OCI-LY1 (cell line): ENCODE measurements around the gene MKI67.

Experiments
- H2AFZ ChIP-seq: fragments of 200-600 bp; sonication (generic), shearing (Covaris generic); 2 replicates; pipeline ENCODE4 v1.6.0; 2014; ENCODE audit warnings: antibody characterized with exemption, mild to moderate bottlenecking, low read length
- H3F3A ChIP-seq: fragments of 200-600 bp; sonication (generic), shearing (Covaris generic); 2 replicates; pipeline ENCODE4 v1.6.0; 2014; ENCODE audit warnings: mild to moderate bottlenecking, antibody characterized with exemption, low read length, moderate library complexity; ENCODE audit not compliant: insufficient read depth
- H3K27ac ChIP-seq: fragments of 200-600 bp; sonication (generic); 2 replicates; pipeline ENCODE4 v1.5.1; 2014; ENCODE audit warnings: low read length, mixed run types, mild to moderate bottlenecking, low read depth; ENCODE audit not compliant: poor library complexity, severe bottlenecking
- H3K27me3 ChIP-seq: fragments of 200-600 bp; sonication (generic); 2 replicates; pipeline ENCODE4 v1.6.0; 2014; ENCODE audit warnings: antibody characterized with exemption, mild to moderate bottlenecking, low read length, moderate library complexity; ENCODE audit not compliant: insufficient read depth
- H3K36me3 ChIP-seq: fragments of 200-600 bp; sonication (generic); 2 replicates; pipeline ENCODE4 v1.6.1; 2014; ENCODE audit warnings: mild to moderate bottlenecking, antibody characterized with exemption, low read length, moderate library complexity, mixed read lengths; ENCODE audit not compliant: insufficient read depth
- H3K4me1 ChIP-seq: fragments of 200-600 bp; sonication (generic); 2 replicates; pipeline ENCODE4 v1.5.1; 2014; ENCODE audit warnings: mild to moderate bottlenecking, low read length, moderate library complexity; ENCODE audit not compliant: insufficient read depth, severe bottlenecking
- H3K4me2 ChIP-seq: fragments of 200-600 bp; sonication (generic), shearing (Covaris generic); 2 replicates; pipeline ENCODE4 v1.6.1; 2014; ENCODE audit warnings: low read length
- H3K4me3 ChIP-seq: fragments of 200-600 bp; sonication (generic); 2 replicates; pipeline ENCODE4 v1.5.1; 2014; ENCODE audit warnings: low read length, low read depth, mild to moderate bottlenecking, mixed read lengths; ENCODE audit not compliant: poor library complexity, severe bottlenecking
- H3K79me2 ChIP-seq: fragments of 200-600 bp; shearing (Covaris generic); 2 replicates; pipeline ENCODE4 v1.6.1; 2016; ENCODE audit warnings: mixed run types, low read length, mixed read lengths; ENCODE audit not compliant: insufficient read depth
- H3K9ac ChIP-seq: fragments of 200-600 bp; sonication (generic), shearing (Covaris generic); 2 replicates; pipeline ENCODE4 v1.6.1; 2014; ENCODE audit warnings: mild to moderate bottlenecking, low read length, mixed read lengths
- H3K9me2 ChIP-seq: fragments of 200-600 bp; sonication (generic), shearing (Covaris generic); 2 replicates; pipeline ENCODE4 v1.6.1; 2014; ENCODE audit warnings: low read depth, mild to moderate bottlenecking, low read length, mixed read lengths
- H3K9me3 ChIP-seq: fragments of 200-600 bp; shearing (Covaris generic); 2 replicates; pipeline ENCODE4 v1.6.1; 2014; ENCODE audit warnings: low read length, mixed read lengths
- H4K20me1 ChIP-seq: fragments of 200-600 bp; sonication (generic), shearing (Covaris generic); 2 replicates; pipeline ENCODE4 v1.6.0; 2016; ENCODE audit warnings: mild to moderate bottlenecking, low read length; ENCODE audit not compliant: insufficient read depth
- CTCF ChIP-seq: fragments of 200-600 bp; sonication (generic), shearing (Covaris generic); IDR thresholded peaks from 2 replicates; pipeline ENCODE4 v1.5.1; 2017; ENCODE audit warnings: mild to moderate bottlenecking, antibody characterized with exemption, low read length, moderate library complexity, mixed read lengths
- EZH2 ChIP-seq: fragments of 200-600 bp; sonication (generic), shearing (Covaris generic); IDR thresholded peaks from 2 replicates; pipeline ENCODE4 v1.8.0; 2017; ENCODE audit warnings: borderline replicate concordance, mixed run types, mild to moderate bottlenecking, antibody characterized with exemption, low read length, moderate library complexity, mixed read lengths

The MKI67 gene

GRCh38 chr10:128073890-128074289 is 52.3 kb downstream of the MKI67 start:
- no peak overlapping the region for H3K27ac ChIP-seq

DNA sequence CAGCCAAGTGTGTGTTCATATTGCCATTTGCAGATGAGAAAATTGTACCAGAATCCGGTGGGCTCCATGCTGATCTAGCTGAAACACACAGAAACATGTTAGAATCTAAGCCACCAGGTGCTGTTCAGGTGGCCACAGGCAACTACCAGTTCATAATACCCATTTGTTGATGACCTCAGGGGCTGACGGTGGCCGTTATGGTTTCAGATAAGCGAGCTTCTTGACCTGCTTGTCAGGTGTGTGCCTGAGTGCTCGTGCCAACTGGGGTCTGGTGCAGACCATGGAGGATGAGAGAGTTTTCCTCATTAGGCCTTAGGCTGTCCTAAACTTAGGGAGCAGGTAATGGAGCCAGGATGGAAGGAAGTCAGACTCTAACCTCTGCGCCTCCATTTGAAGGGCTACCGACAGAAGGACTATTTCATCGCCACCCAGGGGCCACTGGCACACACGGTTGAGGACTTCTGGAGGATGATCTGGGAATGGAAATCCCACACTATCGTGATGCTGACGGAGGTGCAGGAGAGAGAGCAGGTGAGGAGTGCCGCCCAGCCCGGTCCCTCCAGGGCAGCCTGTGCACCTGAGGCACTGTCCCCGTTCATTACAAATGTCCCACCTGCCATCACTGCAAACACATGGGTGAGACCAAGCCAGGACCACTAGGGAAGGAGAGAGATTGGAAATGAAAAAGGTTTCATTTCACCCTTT is 53.1 kb downstream of the MKI67 start:
- no peaks in the 10 kb centered on the region for H3K27me3 ChIP-seq
- H3K36me3 ChIP-seq = peaks cover 62% of the 10 kb centered on the region
- no peak overlapping the region for H3K9ac ChIP-seq
- H3K79me2 ChIP-seq = no peaks in the 10 kb centered on the region
- no peak overlapping the region for H3K4me3 ChIP-seq
- H3K4me1 ChIP-seq = peaks cover 12% of the 10 kb centered on the region
- no peaks in the 10 kb centered on the region for H3F3A ChIP-seq
- no peaks in the 10 kb centered on the region for H3K9me2 ChIP-seq
- no peak overlapping the region for H2AFZ ChIP-seq
- H3K27ac ChIP-seq = no peak overlapping the region
- no peaks in the 10 kb centered on the region for H4K20me1 ChIP-seq
- H3K9me3 ChIP-seq = no peaks in the 10 kb centered on the region
- no peak overlapping the region for H3K4me2 ChIP-seq
- TF ChIP-seq EZH2 (no peak), CTCF (no peak)

More at GRCh38 chr10:128073890-128074289, 52.3 kb downstream of the MKI67 start:
- no peak overlapping the region for H2AFZ ChIP-seq
- no peaks in the 10 kb centered on the region for H4K20me1 ChIP-seq
- H3K9me3 ChIP-seq = no peaks in the 10 kb centered on the region
- no peak overlapping the region for H3K4me2 ChIP-seq
- H3F3A ChIP-seq = no peaks in the 10 kb centered on the region
- no peaks in the 10 kb centered on the region for H3K9me2 ChIP-seq
- H3K4me1 ChIP-seq = peaks cover 7% of the 10 kb centered on the region
- peaks cover 66% of the 10 kb centered on the region for H3K36me3 ChIP-seq
- H3K79me2 ChIP-seq = no peaks in the 10 kb centered on the region
- no peak overlapping the region for H3K4me3 ChIP-seq
- TF ChIP-seq CTCF = no peak
- TF ChIP-seq EZH2 = no peak
- no peaks in the 10 kb centered on the region for H3K27me3 ChIP-seq
- H3K9ac ChIP-seq = no peak overlapping the region

DNA sequence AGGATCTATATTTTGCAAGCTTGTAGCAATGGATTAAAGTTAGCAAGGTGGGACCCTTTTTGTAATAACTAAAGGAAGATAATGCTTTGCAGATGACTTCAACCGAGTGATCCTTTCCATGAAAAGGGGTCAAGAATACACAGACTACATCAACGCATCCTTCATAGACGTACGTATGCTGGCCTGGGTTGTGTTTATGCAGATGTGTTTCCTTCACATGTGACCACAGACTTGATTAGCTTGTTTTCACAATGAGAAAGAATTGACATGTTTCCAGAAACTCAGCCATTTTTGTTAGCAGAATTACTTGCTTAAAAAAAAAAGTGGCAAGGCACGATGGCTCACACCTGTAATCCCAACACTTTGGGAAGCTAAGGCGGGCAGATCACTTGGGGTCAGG is 54.2 kb downstream of the MKI67 start:
- peaks cover 62% of the 10 kb centered on the region for H3K36me3 ChIP-seq
- no peak overlapping the region for H2AFZ ChIP-seq
- H3K4me1 ChIP-seq = peaks cover 12% of the 10 kb centered on the region
- no peak for TF ChIP-seq EZH2
- no peak for TF ChIP-seq CTCF
- no peaks in the 10 kb centered on the region for H3F3A ChIP-seq
- no peak overlapping the region for H3K27ac ChIP-seq
- no peaks in the 10 kb centered on the region for H3K9me3 ChIP-seq
- no peak overlapping the region for H3K4me2 ChIP-seq
- no peaks in the 10 kb centered on the region for H3K9me2 ChIP-seq
- H3K79me2 ChIP-seq = no peaks in the 10 kb centered on the region
- no peak overlapping the region for H3K4me3 ChIP-seq
- H4K20me1 ChIP-seq = no peaks in the 10 kb centered on the region
- H3K27me3 ChIP-seq = no peaks in the 10 kb centered on the region
- H3K9ac ChIP-seq = no peak overlapping the region
